Activated naive CD4-positive, alpha-beta T cell treated with Interleukin-2 at 50 U/mL for 16 hours (primary cell): ENCODE results near the gene SOCS7.
"Not testable (repeated sequence)": the region's sequence is repeated elsewhere in the genome, so short reads cannot be mapped to it uniquely, and the experiment has no call there.

Experiments
- DNase-seq: peaks from one replicate; pipeline ENCODE4 v3.0.0-alpha.2; 2020

SOCS7 gene

GRCh38 chr17:38421871-38422827 lies 70.5 kb downstream of the SOCS7 start:
- DNase-seq, result no peak

- DNase-seq, result no peak
These were observed 72.8 kb downstream of the SOCS7 start for GRCh38 chr17:38424297-38424972.

GRCh38 chr17:38425031-38425430 lies 73.4 kb downstream of the SOCS7 start:
- DNase-seq, result no peak

GRCh38 chr17:38425744-38426143 lies 74.1 kb downstream of the SOCS7 start:
- no peak for DNase-seq

GRCh38 chr17:38426441-38426840 lies 74.8 kb downstream of the SOCS7 start:
- no peak for DNase-seq

GRCh38 chr17:38427160-38427949 lies 75.7 kb downstream of the SOCS7 start:
- DNase-seq, result no peak

- peak; percentile 35 for DNase-seq
These were observed 76.5 kb downstream of the SOCS7 start, which contains the start of gene ARHGAP23 for GRCh38 chr17:38428112-38428642. TSS of gene ARHGAP23 (plus strand) at chr17:38428464. CDS start at chr17:38428486, 22 bp downstream.

GRCh38 chr17:38428643-38429371 lies 77.2 kb downstream of the SOCS7 start:
- peak; percentile 13 for DNase-seq

GRCh38 chr17:38429476-38430100 lies 77.9 kb downstream of the SOCS7 start:
- DNase-seq, result no peak

- no peak for DNase-seq
These were observed 78.7 kb downstream of the SOCS7 start for GRCh38 chr17:38430316-38430715.

GRCh38 chr17:38430822-38431221 lies 79.2 kb downstream of the SOCS7 start:
- DNase-seq, result no peak

GRCh38 chr17:38431346-38432145 lies 79.9 kb downstream of the SOCS7 start:
- DNase-seq, result no peak

GRCh38 chr17:38434178-38434665 lies 82.6 kb downstream of the SOCS7 start:
- DNase-seq, result no peak

GRCh38 chr17:38435795-38436194 lies 84.2 kb downstream of the SOCS7 start:
- DNase-seq, result no peak

GRCh38 chr17:38436386-38436785 lies 84.7 kb downstream of the SOCS7 start:
- DNase-seq, result no peak

- not testable (repeated sequence) for DNase-seq
These were observed 85.7 kb downstream of the SOCS7 start for GRCh38 chr17:38437313-38437712.

GRCh38 chr17:38439436-38439835 lies 87.8 kb downstream of the SOCS7 start:
- DNase-seq, result no peak

- no peak for DNase-seq
These were observed 89.2 kb downstream of the SOCS7 start for GRCh38 chr17:38440614-38441397.

- no peak for DNase-seq
These were observed 89.9 kb downstream of the SOCS7 start for GRCh38 chr17:38441429-38442061.
